ENCODE measurements around the gene PDE9A.
A peak's percentile ranks its signal among the peaks of the same experiment; 100 is the strongest.

The PDE9A gene

DNA sequence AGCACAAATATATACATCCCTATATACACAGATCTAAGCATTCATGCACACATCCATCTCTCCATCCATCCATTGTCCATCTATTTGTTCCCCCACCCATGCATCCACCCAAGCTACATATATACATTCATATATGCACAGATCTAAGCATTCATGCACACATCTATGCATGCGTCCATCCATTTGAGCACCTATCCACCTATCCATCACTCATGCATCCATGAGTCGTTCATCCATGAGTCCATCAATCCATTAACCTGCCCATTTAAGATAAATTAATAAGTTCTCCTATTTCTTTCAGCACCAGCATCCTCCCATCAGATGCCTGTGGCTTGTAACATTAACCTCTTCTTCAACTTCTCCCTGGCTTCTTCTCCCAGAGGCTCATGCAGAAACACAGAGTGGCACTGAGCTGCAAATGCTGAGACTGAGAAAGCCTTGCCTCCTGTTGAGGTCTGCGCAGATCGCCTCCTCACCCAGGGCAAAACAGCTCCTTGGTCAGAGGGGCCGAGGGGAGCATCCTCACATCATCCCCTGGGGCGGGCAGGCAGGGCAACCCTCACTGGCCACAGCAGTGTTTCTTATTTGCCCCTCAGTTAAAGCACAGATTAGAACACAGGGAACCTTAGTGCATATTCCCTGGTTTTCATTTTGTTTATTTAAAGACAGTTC lies 17.4 kb upstream of the PDE9A start:
- ChIA-PET POLR2A (ENCODE audit: low non-redundant PET) (no interaction called here), CTCF (interaction anchor here (0.6 to 1.9 kb wide), 2 partner anchors 16 to 108 kb away, joined by 4 read pairs; no protein-coding TSS in a partner anchor)
- TF ChIP-seq, protein P1, sequence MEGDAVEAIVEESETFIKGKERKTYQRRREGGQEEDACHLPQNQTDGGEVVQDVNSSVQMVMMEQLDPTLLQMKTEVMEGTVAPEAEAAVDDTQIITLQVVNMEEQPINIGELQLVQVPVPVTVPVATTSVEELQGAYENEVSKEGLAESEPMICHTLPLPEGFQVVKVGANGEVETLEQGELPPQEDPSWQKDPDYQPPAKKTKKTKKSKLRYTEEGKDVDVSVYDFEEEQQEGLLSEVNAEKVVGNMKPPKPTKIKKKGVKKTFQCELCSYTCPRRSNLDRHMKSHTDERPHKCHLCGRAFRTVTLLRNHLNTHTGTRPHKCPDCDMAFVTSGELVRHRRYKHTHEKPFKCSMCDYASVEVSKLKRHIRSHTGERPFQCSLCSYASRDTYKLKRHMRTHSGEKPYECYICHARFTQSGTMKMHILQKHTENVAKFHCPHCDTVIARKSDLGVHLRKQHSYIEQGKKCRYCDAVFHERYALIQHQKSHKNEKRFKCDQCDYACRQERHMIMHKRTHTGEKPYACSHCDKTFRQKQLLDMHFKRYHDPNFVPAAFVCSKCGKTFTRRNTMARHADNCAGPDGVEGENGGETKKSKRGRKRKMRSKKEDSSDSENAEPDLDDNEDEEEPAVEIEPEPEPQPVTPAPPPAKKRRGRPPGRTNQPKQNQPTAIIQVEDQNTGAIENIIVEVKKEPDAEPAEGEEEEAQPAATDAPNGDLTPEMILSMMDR (conservative IDR thresholded peaks at IDR 0.05; ENCODE audit: low read depth): no peak
- no peak for DNase-seq (ENCODE audit: low spot score)
- peak overlapping the region; percentile 66 for H3K27ac ChIP-seq

DNA sequence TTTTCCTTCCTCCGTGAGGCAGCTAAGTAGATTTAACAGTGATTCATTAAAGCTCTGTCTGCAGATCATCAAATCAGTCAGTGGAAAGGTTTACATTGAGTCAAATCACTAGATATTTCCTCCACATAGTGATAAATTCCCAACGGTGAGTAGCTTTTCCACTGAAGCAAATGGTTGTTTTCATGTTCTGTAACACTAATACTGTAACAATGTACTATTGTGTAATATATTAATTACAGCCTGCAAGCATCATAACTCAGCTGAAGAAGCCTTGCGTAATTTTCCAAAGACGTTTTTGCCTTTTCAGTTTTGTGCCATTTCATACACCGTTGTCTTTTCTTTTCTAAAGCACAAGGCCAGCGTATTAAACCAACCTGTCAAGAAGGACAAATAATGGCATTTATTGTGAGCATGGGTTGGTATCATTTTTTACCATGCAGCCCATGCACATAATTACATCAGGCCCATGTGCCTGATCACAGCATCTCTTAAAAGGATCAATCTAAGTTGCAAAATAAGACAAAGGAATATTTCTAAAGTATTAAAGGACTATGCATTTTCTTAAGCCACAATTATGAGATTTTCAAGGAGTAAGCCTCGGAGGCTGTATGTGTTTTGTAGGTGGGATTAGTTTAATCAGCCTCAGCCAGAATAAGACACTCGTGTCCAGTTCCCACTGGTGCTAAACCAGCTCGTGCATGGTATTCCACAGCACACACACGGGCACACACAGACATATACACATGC lies 16.7 kb upstream of the PDE9A start:
- TF ChIP-seq, protein P1 (conservative IDR thresholded peaks at IDR 0.05; ENCODE audit: low read depth): no peak
- DNase-seq (ENCODE audit: low spot score): peak; percentile 63
- POLR2A ChIA-PET (ENCODE audit: low non-redundant PET): no interaction called here
- CTCF ChIA-PET: interaction anchor here (0.6 to 1.9 kb wide), 3 partner anchors 16 to 107 kb away, joined by 3 to 4 read pairs (median 4); no protein-coding TSS in a partner anchor
- H3K27ac ChIP-seq: peak overlapping the region; percentile 66

DNA sequence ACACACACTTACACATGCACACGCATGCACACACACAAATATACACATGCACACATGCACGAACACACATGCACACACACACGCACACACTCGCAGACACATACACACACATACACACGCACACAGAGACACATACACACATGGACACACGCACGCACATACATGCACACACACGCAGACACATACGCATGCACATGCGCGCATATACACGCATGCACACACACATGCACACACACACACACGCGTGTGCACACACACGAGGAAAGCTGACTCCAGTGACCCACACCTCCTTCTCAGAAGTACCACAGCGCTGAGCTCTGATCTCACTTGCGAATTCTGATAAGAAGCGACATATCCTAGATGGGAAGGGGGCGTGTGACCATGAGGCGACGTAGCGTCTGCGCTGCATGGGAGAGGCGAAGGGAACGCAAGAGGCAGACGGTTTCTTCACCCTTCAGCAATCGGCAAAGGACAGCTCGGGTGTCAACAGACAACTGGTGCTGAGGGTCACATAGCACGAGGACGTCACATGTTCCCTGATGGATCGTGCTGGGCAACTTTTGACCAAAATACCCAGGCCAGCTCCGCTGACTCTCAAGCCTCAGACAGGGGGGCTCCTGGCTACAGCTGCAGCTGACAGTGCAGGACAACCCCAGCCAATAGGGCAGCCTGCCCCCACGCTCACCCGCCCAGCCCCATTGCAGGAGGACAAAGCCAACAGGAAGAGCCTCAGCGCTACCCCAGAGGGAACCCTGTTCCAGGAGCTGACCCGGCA lies 16.0 kb upstream of the PDE9A start:
- no peak for DNase-seq (ENCODE audit: low spot score)
- H3K27ac ChIP-seq: no peak overlapping the region
- TF ChIP-seq, protein P1 (conservative IDR thresholded peaks at IDR 0.05; ENCODE audit: low read depth): no peak
- CTCF ChIA-PET: interaction anchor here (1.9 kb wide), 1 partner anchor 15 kb away, joined by 4 read pairs; no protein-coding TSS in a partner anchor
- POLR2A ChIA-PET (ENCODE audit: low non-redundant PET): no interaction called here

DNA sequence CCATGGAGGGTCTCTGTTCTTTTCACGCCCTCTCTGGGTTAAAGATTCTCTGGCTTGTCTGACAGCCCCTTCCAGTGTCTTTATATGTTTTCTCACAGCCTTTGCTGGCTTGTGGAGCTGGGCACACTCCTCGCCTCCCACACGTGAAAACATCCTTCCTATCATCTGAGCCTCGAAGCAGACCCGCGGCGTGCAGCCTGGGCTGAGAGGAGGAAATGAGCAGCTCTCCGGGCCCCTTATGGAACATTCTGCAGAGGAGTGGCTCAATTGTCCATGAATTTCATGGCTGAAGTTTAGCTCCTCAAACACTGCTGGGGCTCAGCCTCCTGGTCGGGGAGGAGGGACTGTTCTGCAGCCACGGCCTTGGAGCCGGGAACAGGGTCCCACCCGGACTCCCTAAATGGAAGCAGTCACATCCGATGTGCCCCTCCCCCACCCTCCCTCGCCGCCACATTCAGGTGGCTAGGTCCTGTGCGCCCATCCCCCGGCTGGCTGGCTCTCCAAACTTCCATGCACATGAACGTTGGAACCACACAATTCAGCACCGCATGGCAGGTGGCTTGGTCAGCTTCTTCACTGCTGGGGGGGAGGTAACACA lies 15.1 kb upstream of the PDE9A start:
- CTCF ChIA-PET: no interaction called here
- POLR2A ChIA-PET (ENCODE audit: low non-redundant PET): no interaction called here
- TF ChIP-seq, protein P1 (conservative IDR thresholded peaks at IDR 0.05; ENCODE audit: low read depth): no peak
- DNase-seq (ENCODE audit: low spot score): no peak
- no peak overlapping the region for H3K27ac ChIP-seq

DNA sequence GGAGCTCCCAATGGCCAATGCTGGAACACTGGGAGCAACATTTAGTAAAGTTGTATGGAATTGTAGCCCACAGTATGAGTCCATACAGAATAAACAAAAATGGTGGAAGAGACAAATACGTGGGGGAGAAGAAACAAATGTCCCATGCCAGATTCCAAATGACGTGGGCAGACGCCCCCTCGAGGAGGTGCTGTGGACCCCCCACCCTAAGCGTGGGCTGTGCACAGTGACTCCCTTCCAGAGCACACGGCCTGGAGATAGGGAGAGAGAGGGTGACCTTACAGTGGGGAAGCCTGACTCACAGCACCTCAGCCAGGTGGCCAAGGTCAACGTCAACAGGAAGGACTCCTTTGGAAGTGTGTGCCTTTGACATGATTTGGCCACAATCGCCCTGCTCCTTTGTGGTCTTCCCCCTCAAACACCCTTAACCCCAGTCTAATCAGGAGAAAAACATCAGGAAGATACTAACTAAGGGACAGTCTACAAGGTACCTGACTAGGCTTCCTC lies 13.7 kb upstream of the PDE9A start:
- no peak overlapping the region for H3K27ac ChIP-seq
- DNase-seq (ENCODE audit: low spot score): no peak
- CTCF ChIA-PET: no interaction called here
- TF ChIP-seq, protein P1 (conservative IDR thresholded peaks at IDR 0.05; ENCODE audit: low read depth): no peak
- POLR2A ChIA-PET (ENCODE audit: low non-redundant PET): no interaction called here

DNA sequence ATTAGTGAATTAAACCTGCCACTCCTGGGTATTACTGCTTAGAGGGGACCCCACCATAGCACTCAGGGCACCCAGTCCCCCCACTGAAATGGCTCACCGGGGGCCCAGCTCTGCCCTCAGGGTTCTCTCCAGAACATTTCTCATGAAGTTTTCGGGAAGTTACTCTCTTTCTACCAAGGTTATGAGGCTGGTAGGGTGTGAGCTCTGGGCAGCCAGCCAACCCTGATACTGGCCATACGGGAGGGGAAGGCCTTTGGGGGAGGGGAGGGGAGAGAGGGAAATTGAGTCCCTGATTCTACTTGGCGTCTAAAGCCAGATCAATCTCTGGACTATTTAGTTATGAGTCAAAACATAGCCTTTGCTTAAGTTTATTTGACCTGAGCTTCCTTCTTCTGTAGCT lies 12.9 kb upstream of the PDE9A start:
- TF ChIP-seq, protein P1 (conservative IDR thresholded peaks at IDR 0.05; ENCODE audit: low read depth): no peak
- ChIA-PET CTCF (interaction anchor here (0.9 to 1.0 kb wide), 2 partner anchors 13 to 18 kb away, joined by 4 read pairs; partner anchors contain the start of gene PDE9A), POLR2A (ENCODE audit: low non-redundant PET) (no interaction called here)
- H3K27ac ChIP-seq: no peak overlapping the region
- no peak for DNase-seq (ENCODE audit: low spot score)
